ENCODE results near the gene POLR2C.

POLR2C gene

GRCh38 chr16:57479205-57479975 lies 16.9 kb downstream of the POLR2C start:
- TF ChIP-seq, protein P1, sequence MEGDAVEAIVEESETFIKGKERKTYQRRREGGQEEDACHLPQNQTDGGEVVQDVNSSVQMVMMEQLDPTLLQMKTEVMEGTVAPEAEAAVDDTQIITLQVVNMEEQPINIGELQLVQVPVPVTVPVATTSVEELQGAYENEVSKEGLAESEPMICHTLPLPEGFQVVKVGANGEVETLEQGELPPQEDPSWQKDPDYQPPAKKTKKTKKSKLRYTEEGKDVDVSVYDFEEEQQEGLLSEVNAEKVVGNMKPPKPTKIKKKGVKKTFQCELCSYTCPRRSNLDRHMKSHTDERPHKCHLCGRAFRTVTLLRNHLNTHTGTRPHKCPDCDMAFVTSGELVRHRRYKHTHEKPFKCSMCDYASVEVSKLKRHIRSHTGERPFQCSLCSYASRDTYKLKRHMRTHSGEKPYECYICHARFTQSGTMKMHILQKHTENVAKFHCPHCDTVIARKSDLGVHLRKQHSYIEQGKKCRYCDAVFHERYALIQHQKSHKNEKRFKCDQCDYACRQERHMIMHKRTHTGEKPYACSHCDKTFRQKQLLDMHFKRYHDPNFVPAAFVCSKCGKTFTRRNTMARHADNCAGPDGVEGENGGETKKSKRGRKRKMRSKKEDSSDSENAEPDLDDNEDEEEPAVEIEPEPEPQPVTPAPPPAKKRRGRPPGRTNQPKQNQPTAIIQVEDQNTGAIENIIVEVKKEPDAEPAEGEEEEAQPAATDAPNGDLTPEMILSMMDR (conservative IDR thresholded peaks at IDR 0.05; ENCODE audit: low read length) = no peak
- DNase-seq (ENCODE audit: low read depth) = peak; percentile 54
- H3K4me3 ChIP-seq (ENCODE audit: low read length) = peak overlapping the region; percentile 58

GRCh38 chr16:57479976-57480753 lies 17.7 kb downstream of the POLR2C start:
- H3K4me3 ChIP-seq (ENCODE audit: low read length) = peak overlapping the region; percentile 58
- peak; percentile 69 for DNase-seq (ENCODE audit: low read depth)
- TF ChIP-seq, protein P1 (conservative IDR thresholded peaks at IDR 0.05; ENCODE audit: low read length) = no peak

DNA sequence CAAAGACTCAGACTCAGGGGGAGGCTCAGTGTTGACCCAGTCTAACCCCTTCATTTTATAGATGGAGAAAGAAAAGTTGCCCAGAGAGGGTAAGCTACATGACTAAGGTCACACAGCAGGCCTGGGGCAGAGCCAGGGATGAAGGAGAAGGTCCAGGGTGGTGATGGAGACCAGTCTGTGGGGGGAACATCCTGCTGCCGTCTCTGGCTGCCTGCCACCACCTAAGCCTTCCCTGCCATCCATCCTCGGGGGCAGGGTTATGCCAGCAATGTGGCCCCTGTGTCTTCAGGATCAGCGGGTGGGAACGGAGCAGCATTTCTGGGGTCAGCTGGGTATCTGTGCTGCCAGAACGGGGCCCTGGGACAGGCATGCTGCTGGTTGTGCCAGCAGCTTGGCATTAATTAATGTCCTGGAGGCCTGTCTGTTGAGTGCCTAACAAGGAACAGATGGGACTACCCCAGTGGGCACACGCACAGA lies 18.3 kb downstream of the POLR2C start:
- no peak for DNase-seq (ENCODE audit: low read depth)
- TF ChIP-seq, protein P1 (conservative IDR thresholded peaks at IDR 0.05; ENCODE audit: low read length) = no peak
- no peak overlapping the region for H3K4me3 ChIP-seq (ENCODE audit: low read length)

- H3K4me3 ChIP-seq (ENCODE audit: low read length) = no peak overlapping the region
- TF ChIP-seq, protein P1 (conservative IDR thresholded peaks at IDR 0.05; ENCODE audit: low read length) = no peak
- no peak for DNase-seq (ENCODE audit: low read depth)
These were observed 18.9 kb downstream of the POLR2C start for GRCh38 chr16:57481421-57481820.

- TF ChIP-seq, protein P1 (conservative IDR thresholded peaks at IDR 0.05; ENCODE audit: low read length) = no peak
- DNase-seq (ENCODE audit: low read depth) = no peak
- H3K4me3 ChIP-seq (ENCODE audit: low read length) = no peak overlapping the region
These were observed 20.5 kb downstream of the POLR2C start for GRCh38 chr16:57482845-57483545.

- H3K4me3 ChIP-seq (ENCODE audit: low read length) = no peak overlapping the region
- DNase-seq (ENCODE audit: low read depth) = no peak
- TF ChIP-seq, protein P1 (conservative IDR thresholded peaks at IDR 0.05; ENCODE audit: low read length) = no peak
These were observed 21.4 kb downstream of the POLR2C start for GRCh38 chr16:57483725-57484514.
